ENCODE measurements around the gene SNAPC3.
"Not testable (repeated sequence)": the region's sequence is repeated elsewhere in the genome, so short reads cannot be mapped to it uniquely, and the experiment has no call there.

The SNAPC3 gene

DNA sequence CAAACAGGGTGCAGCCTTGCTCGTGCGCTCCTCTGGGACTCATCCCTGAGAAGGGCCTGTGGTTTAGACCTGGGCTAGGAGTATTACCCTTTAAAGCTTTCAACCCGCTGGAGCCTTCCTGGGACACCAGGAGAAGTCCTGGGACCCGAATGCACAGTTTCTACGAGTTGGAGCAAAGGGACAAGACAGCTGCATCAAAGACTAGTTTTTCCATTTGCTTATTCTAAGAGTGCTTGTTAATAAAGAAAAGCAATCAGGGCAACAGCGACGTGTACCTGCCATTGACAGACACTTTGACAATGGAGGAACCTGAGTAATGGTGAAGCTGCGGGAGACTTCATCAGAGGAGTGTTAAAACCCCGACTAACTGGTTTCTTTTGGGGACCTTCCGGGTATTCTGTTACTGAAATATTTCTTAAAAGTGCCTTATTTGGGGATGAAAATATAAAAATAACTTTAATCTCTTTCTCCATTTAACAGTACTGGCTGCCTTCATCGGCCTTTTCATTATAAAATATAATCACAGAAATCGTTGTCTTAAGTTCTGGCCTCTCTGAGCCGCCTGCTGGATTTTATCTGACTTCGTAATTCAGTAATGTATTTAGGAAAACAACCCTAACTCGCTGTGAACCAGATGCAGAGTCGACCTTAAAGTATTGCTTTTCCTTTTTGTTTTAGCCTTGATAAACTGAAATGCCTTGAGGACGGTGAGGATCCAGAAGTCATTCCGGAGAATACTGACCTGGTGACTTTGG is 732 bp downstream of the SNAPC3 start:
- DNase-seq (ENCODE audit: low read depth, low spot score), result peak; percentile 31

DNA sequence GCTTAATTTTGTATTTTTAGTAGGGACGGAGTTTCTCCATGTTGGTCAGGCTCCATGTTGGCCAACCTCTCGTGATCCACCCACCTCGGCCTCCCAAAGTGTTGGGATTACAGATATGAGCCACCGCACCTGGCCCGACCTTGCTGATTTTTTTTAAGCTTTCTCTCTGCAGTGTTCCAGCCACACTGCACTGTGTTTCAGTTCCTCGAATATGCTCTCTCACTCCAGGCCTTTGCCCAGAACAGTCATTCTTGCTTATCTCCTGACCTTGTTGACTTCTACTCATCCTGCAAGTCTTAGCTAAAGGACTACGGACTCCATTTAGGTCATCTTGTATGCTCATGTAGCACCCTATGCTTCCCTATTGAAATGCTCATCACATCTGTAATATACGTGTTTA is 3.3 kb downstream of the SNAPC3 start:
- no peak for DNase-seq (ENCODE audit: low read depth, low spot score)

DNA sequence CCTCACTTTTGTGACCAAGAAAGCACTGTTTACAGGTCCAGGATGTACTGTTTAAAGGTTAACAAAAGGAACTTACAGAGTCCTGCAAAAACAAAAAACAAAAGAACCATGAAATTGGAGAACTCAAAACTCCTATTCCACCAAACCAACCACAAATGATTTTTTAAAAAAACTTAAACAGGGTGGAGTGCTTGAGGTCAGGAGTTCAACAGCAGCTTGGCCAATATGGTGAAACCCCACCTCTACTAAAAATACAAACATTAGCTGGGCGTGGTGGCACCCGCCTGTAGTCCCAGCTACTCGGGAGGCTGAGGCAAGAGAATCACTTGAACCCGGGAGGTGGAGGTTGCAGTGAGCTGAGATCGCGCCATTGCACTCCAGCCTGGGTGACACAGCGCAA is 5.0 kb downstream of the SNAPC3 start:
- DNase-seq (ENCODE audit: low read depth, low spot score), result not testable (repeated sequence)

GRCh38 chr9:15430920-15431844 is 8.5 kb downstream of the SNAPC3 start:
- DNase-seq (ENCODE audit: low read depth, low spot score), result no peak

- DNase-seq (ENCODE audit: low read depth, low spot score), result no peak
Measured at GRCh38 chr9:15433191-15433590, 10.5 kb downstream of the SNAPC3 start.

GRCh38 chr9:15433661-15434060 is 11.0 kb downstream of the SNAPC3 start:
- DNase-seq (ENCODE audit: low read depth, low spot score), result no peak

DNA sequence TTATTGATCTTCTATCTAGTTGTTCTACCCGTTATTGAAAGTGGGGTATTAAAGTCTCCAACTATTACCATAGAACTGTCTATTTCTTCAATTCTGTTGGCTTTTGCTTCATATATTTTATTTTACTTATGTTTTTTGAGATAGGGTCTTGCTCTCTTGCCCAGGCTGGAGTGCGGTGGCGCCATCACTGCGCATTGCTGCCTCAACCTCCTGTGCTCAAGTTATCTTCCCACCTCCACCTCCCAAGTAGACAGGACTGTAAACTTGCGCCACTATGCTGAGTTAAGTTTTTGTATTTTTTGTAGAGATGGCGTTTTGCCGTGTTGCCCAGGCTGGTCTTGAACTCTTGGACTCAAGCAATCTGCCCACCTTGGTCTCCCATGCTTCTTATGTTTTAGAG is 16.2 kb downstream of the SNAPC3 start:
- DNase-seq (ENCODE audit: low read depth, low spot score), result no peak

DNA sequence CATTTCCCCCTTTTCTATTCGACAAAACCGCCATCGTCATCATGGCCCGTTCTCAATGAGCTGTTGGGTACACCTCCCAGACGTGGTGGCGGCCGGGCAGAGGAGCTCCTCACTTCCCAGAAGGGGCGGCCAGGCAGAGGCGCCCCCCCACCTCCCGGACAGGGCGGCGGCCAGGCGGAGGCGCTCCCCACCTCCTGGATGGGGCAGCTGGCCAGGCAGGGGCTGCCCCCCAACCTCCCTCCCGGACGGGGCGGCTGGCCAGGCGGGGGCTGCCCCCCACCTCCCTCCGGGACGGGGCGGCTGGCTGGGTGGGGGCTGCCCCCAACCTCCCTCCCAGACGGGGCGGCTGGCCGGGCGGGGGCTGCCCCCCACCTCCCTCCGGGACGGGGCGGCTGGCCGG is 19.2 kb downstream of the SNAPC3 start:
- not testable (repeated sequence) for DNase-seq (ENCODE audit: low read depth, low spot score)

- DNase-seq (ENCODE audit: low read depth, low spot score), result not testable (repeated sequence)
Measured at GRCh38 chr9:15442264-15442663, 19.6 kb downstream of the SNAPC3 start.

DNA sequence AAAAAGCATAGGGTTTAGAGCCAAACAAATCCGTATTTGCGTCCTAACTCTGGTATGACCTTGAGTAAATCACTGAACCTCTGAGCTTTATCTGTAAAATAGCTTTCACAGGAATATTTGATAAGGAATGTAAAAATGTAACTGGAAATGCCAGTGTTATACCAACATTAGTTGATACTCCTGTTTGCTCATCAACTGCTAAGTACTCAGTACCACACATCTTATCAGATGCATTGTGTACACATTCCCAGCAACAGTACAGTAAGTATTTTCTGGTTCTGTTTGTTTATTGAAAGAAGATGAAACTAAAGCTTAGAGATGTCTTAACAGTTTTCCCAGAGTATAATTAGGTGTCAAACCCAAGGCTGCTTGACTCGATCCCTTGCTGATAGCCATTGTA is 21.5 kb downstream of the SNAPC3 start:
- DNase-seq (ENCODE audit: low read depth, low spot score), result no peak

GRCh38 chr9:15453956-15454355 is 31.3 kb downstream of the SNAPC3 start:
- no peak for DNase-seq (ENCODE audit: low read depth, low spot score)

- DNase-seq (ENCODE audit: low read depth, low spot score), result no peak
Measured at GRCh38 chr9:15461056-15461455, 38.4 kb downstream of the SNAPC3 start.

- DNase-seq (ENCODE audit: low read depth, low spot score), result no peak
Measured at GRCh38 chr9:15461601-15462000, 38.9 kb downstream of the SNAPC3 start.

GRCh38 chr9:15468145-15468544 is 45.5 kb downstream of the SNAPC3 start:
- no peak for DNase-seq (ENCODE audit: low read depth, low spot score)

DNA sequence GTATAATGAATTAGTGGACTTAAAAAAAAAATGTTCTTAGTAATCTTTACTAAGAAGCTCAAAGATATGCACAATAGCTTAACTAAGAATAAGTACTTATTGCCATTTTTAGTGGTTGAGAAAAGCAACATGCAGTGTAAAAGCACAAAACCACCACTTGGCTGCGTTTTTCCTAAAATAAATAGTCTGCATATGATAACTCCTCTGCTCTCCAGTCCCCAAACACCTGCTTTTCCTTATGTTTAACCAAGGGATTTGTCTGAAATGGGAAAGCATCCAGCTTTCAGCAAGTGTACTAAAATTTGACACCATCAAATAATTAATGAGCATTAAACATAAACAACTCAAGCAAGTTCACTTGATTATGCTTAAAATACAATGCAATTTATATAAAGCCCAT is 46.7 kb downstream of the SNAPC3 start:
- DNase-seq (ENCODE audit: low read depth, low spot score), result no peak

DNA sequence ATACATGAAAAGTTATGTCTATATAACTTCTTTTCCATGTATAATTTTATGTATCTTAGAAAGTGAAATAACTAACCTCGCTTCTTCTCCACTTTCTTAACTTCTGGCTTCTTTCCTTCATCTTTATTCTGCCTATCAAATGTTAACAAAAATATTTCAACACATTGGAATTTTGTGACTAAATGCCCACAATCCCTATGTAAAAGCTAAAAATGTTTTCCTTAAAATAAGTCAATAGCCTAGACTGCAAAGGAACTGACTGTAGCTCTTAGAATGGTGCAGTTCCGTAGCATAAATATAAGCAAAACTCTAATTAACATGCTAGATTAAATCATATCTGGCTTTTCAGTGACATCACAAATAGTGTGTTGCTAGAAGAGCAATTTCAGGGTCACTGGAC is 47.2 kb downstream of the SNAPC3 start:
- DNase-seq (ENCODE audit: low read depth, low spot score), result no peak

DNA sequence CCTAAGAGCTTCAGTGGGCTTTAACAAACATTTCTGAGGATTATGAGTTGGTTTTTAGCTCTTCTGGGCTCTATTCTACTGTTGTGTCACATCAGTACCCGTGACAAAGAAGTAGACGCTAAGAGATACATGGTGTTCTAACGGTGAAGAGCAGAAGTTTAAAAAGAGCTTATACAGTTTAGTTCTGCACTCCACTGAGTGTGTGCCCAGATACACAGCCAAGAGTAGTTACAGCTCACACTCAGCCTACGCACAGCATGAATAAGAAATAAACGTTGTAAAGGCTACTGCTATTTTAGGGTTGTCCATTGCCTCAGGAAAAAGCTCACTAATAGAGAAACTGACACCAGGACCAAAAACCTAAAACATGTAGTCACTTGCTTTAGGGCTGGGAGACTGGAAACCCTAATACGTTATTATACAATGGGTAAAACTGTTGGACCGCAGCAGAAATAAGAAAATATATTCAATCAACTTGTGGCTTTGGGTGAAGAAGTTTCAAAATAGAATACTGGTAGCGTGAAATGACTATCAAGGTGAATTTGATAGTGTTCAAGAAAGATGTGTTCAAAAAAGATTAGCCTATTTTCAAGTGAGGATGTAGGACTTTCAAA is 53.4 kb downstream of the SNAPC3 start:
- DNase-seq (ENCODE audit: low read depth, low spot score), result no peak

- no peak for DNase-seq (ENCODE audit: low read depth, low spot score)
Measured at GRCh38 chr9:15480028-15480427, 57.4 kb downstream of the SNAPC3 start.

GRCh38 chr9:15482146-15482545 is 59.5 kb downstream of the SNAPC3 start:
- no peak for DNase-seq (ENCODE audit: low read depth, low spot score)

DNA sequence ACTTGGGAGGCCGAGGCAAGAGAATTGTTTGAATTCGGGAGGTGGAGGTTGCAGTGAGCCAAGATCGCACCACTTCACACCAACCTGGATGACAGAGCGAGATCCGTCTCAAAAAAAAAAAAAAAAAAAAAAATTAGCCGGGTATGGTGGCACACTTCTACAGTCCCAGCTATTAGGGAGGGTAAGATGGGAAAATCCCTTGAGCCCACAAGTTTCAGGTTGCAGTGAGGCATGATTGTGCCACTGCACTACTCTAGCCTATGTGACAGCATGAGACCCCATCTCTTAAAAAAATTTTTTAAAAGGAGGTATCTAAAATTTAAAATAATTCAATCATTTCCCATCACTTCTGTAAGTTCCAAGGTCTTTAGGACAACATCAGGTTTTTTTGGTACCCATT is 62.1 kb downstream of the SNAPC3 start:
- no peak for DNase-seq (ENCODE audit: low read depth, low spot score)

DNA sequence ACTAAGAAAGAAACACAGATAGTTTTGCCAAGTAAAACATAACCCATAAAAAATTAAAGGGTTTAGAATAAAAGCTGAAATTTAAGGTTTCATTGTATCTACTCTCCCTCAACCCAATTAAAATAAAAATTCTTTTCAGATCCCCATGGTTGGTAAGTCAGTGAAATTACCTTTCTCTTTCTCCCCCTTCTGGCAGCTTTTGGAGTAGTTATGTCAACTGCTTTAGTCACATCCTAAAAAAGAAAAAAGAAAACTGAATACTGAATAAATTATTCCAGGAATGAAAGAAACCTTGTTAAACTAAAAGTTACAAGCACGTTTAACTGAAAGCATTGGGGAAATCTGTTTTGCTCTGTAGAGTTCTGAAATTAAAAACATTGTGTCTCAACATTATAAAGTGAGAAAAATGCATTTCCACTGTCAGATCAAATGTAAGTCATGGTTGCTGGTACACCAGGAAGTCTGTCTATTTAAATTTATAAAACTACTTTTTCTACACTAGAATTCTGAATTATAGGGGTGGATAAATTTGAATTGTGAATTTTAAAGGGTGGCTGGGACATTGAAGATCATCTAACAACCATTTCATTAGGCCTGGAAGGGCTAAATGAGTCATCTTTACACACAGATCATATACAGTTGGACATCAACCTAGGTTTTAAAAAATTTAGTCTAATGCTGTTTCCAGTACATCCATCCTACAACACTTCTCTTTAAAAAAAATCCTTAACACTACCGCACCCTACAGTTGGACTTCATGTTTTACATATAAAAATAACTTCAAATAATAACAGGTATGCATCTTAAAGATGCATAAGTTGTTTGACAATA is 63.4 kb downstream of the SNAPC3 start:
- DNase-seq (ENCODE audit: low read depth, low spot score), result no peak

DNA sequence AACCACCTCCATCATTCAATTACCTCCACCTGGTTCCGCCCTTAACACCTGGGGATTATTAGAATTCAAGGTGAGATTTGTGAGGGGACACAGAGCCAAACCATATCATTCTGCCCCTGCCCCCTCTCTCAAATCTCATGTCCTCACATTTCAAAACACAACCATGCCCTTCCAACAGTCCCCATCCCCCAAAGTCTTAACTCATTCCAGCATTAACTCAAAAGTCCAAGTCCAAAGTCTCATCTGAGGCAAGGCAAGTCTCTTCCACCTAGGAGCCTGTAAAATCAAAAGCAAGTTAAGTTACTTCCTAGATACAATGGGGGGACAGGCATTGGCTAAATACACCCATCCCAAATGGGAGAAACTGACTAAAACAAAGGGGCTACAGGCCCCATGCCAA is 69.3 kb downstream of the SNAPC3 start:
- DNase-seq (ENCODE audit: low read depth, low spot score), result no peak

Data from smooth muscle cell of the brain vasculature (primary cell).